K562 (cell line): Measurements from ENCODE around the gene VARS1. TPM values are rescaled to one million over a fixed set of nuclear protein-coding genes. Genes with fewer than 3 reads are reported as not detected.

Experiments
- ATF2 ChIP-seq: sonication (generic); formaldehyde crosslinking; IDR thresholded peaks from 2 replicates; pipeline ENCODE4 v1.8.1; 2022; ENCODE audit warnings: missing genetic modification reagents
- CBFB ChIP-seq: sonication (generic); formaldehyde crosslinking; IDR thresholded peaks from 2 replicates; pipeline ENCODE4 v1.4.0; 2020; ENCODE audit warnings: mild to moderate bottlenecking, missing genetic modification reagents
- CBX8 ChIP-seq: fragments of 200-600 bp; sonication (generic); IDR thresholded peaks from 2 replicates; pipeline ENCODE4 v1.6.1; 2012; ENCODE audit warnings: borderline replicate concordance, mixed run types, low read depth, mild to moderate bottlenecking, moderate library complexity, mixed read lengths, low read length, control low read depth, inconsistent platforms; ENCODE audit not compliant: poor library complexity, severe bottlenecking; ENCODE audit errors: extremely low read depth
- ETV6 ChIP-seq, 3 experiments: fragments of 150-350 bp in 1 of 3; sonication (generic) in 1 of 3; formaldehyde crosslinking in 1 of 3; IDR thresholded peaks; 2 replicates each; pipeline versions ENCODE4 v1.6.1 to v1.8.0; 2014 to 2022; ENCODE audit warnings: borderline replicate concordance in 2 of 3, low read depth in 2 of 3, antibody characterized with exemption in 1 of 3, low read length in 1 of 3, mild to moderate bottlenecking in 1 of 3, missing genetic modification reagents in 1 of 3
- MCM2 ChIP-seq: fragments of 450-650 bp; IDR thresholded peaks from 2 replicates; pipeline ENCODE4 v1.6.1; 2017; ENCODE audit warnings: low read depth, mild to moderate bottlenecking
- MTA1 ChIP-seq: fragments of 450-650 bp; IDR thresholded peaks from 2 replicates; pipeline ENCODE4 v1.6.1; 2017; ENCODE audit warnings: borderline replicate concordance
- NR0B1 ChIP-seq: fragments of 450-650 bp; IDR thresholded peaks from one replicate; pipeline ENCODE4 v1.6.1; 2018; ENCODE audit warnings: mild to moderate bottlenecking, moderate library complexity; ENCODE audit not compliant: partially characterized antibody
- PTBP1 ChIP-seq: fragments of 200-400 bp; formaldehyde crosslinking; IDR thresholded peaks from 2 replicates; pipeline ENCODE4 v1.6.1; 2017; ENCODE audit warnings: low read depth, low read length
- RBM17 ChIP-seq: fragments of 200-400 bp; formaldehyde crosslinking; IDR thresholded peaks from 2 replicates; pipeline ENCODE4 v1.6.1; 2017; ENCODE audit warnings: low read depth, mild to moderate bottlenecking, low read length, borderline replicate concordance
- RNF2 ChIP-seq: sonication (generic); IDR thresholded peaks from 2 replicates; pipeline ENCODE4 v1.6.1; 2016
- SAP30 ChIP-seq: fragments of 200-600 bp; sonication (generic); IDR thresholded peaks from 2 replicates; pipeline ENCODE4 v1.6.1; 2012; ENCODE audit warnings: borderline replicate concordance, low read depth, mild to moderate bottlenecking, moderate library complexity, low read length, control low read depth, inconsistent platforms; ENCODE audit not compliant: insufficient read depth, poor library complexity, severe bottlenecking
- SFPQ ChIP-seq: fragments of 200-400 bp; formaldehyde crosslinking; IDR thresholded peaks from 2 replicates; pipeline ENCODE4 v1.6.1; 2017; ENCODE audit warnings: mild to moderate bottlenecking, low read depth, low read length, moderate library complexity
- SMC3 ChIP-seq: conservative IDR thresholded peaks from 2 replicates; pipeline ENCODE4 v1.6.1; 2011; ENCODE audit warnings: low read depth, low read length, improper control_type of control experiment; ENCODE audit not compliant: insufficient read depth
- TCF7L2 ChIP-seq: fragments of 150-350 bp; IDR thresholded peaks from 2 replicates; pipeline ENCODE4 v1.6.1; 2016; ENCODE audit warnings: low read depth, mild to moderate bottlenecking, low read length, moderate library complexity
- ZNF280B ChIP-seq: fragments of 250-450 bp; sonication (Bioruptor Pico); IDR thresholded peaks from 2 replicates; pipeline ENCODE4 v1.5.1; 2021; ENCODE audit warnings: mild to moderate bottlenecking
- ZNF655 ChIP-seq: fragments of 250-450 bp; sonication (Bioruptor Pico); IDR thresholded peaks from 2 replicates; pipeline ENCODE4 v1.5.0; 2021
- ZNF766 ChIP-seq: fragments of 200-800 bp; sonication (Bioruptor generic); conservative IDR thresholded peaks from 2 replicates; pipeline ENCODE4 v1.6.1; 2016; ENCODE audit warnings: missing genetic modification characterization, missing compliant biosample characterization
- polyA plus RNA-seq, 8 experiments: library from polyadenylated mRNA; depleted of rRNA in 4 of 8; stranded (reverse) in 5 of 8; unstranded in 3 of 8; fragments of >200 nt; fragmentation: Nextera tagmentation in 2 of 8; fragmentation: Illumina TruSeq in 1 of 8; extraction: Ambion mirVana in 2 of 8; extraction: Trizol in 1 of 8; gene quantifications; 2 replicates each; pipeline versions ENCODE4 v1.2.1 to v1.2.3, GENCODE V29; 2011 to 2014; ENCODE audit warnings: inconsistent platforms in 1 of 8, missing spikeins in 1 of 8
- total RNA-seq, 7 experiments: library from RNA; depleted of rRNA in 6 of 7; stranded (reverse); fragments of >200 nt in 6 of 7; fragmentation: Illumina TruSeq in 2 of 7; extraction: Trizol in 2 of 7; gene quantifications; 2 replicates each; pipeline versions ENCODE4 v1.2.1 to v1.2.3, GENCODE V29; 2011 to 2021; ENCODE audit warnings: low replicate concordance in 1 of 7

The VARS1 gene
- total and polyA plus RNA-seq, 9 of the 15 experiments (the other 6 are each of a cell fraction or from before 2014, with no cell fraction given): 2.9 to 488 (median 130) TPM

GRCh38 chr6:31822036-31822821 is 26.7 kb upstream of the VARS1 start (continued):
- TF ChIP-seq ETV6 (IDR thresholded peaks at IDR 0.05; ENCODE audit: borderline replicate concordance in 1 of 2, low read depth in 2 of 2, low read length in 1 of 2) (peak in 1 of 2 experiments; percentile 23; a peak in 1 of 4 replicates), ETV6 (CRISPR knock-in tag; IDR thresholded peaks at IDR 0.05; ENCODE audit: borderline replicate concordance) (no peak), SMC3 (no peak), CBX8 (no peak), RNF2 (peak; percentile 67; the same call in 1 of the 2 replicates), PTBP1 (no peak), ZNF766 (no peak), SFPQ (no peak), ATF2 (CRISPR knock-in tag) (no peak), MCM2 (no peak), RBM17 (no peak), SAP30 (no peak), ZNF280B (CRISPR knock-in tag) (no peak), CBFB (no peak), ZNF655 (CRISPR knock-in tag) (0 out of 2 replicates have a peak, but pooled peaks have one; percentile 25), MTA1 (peak; percentile 75; the same call in 1 of the 2 replicates), NR0B1 (no peak), TCF7L2 (0 out of 2 replicates have a peak, but pooled peaks have one; percentile 29)
